Measurements from ENCODE around the gene CDH2.
A peak's percentile ranks its signal among the peaks of the same experiment; 100 is the strongest.

CDH2 gene

DNA sequence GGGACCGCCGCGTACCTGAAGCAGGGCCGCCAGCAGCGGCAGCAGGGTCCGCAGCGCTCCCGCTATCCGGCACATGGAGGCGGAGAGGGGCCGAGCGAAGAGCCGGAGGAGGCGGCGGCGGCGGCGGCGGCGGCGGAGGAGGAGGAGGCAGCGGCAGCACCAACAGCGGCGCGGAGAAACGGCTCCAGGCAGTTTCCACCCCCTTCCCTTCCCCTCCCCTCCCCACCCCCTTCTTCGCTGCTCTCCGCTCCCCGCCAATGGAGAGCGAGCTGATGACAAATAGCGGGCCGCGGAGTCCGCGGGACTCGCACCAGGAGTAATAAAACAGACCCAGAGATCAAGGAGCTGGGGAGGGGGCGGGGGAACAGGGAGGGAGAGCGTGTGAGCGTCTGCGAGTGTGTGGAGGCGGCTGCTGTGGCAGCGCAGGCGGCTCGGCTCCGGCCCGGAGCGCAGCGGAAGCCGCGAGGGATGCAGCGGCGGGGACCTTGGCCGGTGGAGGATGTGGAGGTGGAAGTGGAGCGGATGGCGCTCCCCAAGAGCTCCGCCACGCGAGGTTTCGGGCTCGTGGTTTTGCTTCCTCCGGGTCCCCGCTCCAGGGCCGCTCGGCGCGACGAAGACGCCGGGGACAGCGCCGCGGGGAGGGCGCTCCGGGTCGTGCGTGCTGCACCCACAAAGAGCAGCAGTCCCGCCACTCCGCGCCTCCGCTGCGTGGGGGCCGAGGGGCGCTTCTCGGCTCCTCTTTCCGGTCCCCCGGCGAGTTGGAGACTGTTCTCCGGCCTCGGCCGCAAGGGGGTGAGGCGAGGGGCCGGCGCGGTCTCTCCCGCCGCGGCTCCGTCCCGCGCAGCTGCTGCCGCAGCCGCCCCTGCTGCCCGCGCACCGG, at the start of gene CDH2:
CDH2 (minus strand) TSS at position 183 of the 880 bp plus-strand sequence; CDS start at position 75, 108 bp downstream.
- Mint-ChIP-seq H3K36me3 (ENCODE audit: low read depth) (peaks cover 3% of the 10 kb centered on the region), H3K9me3 (no peaks in the 10 kb centered on the region), H3K4me3 (peak within 1 kb of the TSS; percentile 70), H3K4me1 (peaks cover 17% of the 10 kb centered on the region), H3K27me3 (peaks cover 50% of the 10 kb centered on the region), H3K27ac (no peak within 1 kb of the TSS)
- DNase-seq, result no peak
- peak; percentile 57 for ATAC-seq

DNA sequence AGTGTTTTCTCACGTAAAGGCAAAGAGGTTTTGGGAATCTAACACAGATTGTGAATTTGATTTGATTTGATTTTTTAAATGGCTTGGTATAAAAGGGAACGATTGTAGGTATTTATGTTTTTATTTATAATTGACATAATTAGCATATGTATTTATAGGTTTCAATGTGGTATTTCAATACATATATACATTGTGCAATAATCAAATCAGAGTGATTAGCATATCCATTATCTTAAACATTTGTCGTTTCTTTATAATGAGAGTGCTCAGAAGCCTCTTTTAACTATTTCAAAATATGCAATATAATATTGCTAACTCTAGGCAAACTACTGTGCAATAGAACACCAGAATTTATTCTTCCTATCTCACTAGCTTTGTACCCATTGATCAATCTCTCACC, 35.1 kb upstream of the CDH2 start:
- Mint-ChIP-seq H3K27ac (no peak overlapping the region), H3K36me3 (ENCODE audit: low read depth) (no peaks in the 10 kb centered on the region), H3K4me1 (no peaks in the 10 kb centered on the region), H3K4me3 (no peak overlapping the region), H3K27me3 (no peaks in the 10 kb centered on the region), H3K9me3 (no peaks in the 10 kb centered on the region)
- ATAC-seq (no peak), DNase-seq (no peak)

DNA sequence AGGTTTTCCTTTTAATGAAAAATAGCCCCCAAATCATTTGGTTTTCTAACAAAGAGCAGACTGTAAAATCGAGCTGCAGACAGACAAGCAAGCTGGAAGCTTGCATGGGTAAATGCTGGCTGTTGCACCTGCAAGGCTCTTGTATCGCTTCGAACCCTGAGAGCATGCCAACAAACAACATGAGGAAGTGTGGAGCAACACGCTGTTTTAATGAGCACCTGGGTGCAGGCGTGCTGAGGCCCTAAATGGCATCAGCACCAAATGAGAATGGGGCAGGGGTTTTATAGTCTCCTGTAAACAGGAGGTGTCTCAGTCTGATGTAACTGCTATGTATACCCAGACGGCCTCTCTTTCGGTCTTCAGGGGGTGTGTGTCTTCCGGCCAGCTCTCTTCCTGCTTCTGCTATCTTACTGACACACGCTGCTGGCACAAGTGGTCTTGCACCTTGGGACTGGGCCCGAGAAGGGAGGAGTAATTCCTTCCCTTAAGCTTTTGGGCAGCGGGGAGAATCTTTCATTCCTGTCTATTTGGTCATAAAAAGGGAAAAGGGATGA, 31.9 kb upstream of the CDH2 start:
- no peak overlapping the region for H3K27ac Mint-ChIP-seq
- no peaks in the 10 kb centered on the region for H3K36me3 Mint-ChIP-seq (ENCODE audit: low read depth)
- no peaks in the 10 kb centered on the region for H3K4me1 Mint-ChIP-seq
- no peak for ATAC-seq
- no peak for DNase-seq
- no peaks in the 10 kb centered on the region for H3K27me3 Mint-ChIP-seq
- no peaks in the 10 kb centered on the region for H3K9me3 Mint-ChIP-seq
- H3K4me3 Mint-ChIP-seq, result no peak overlapping the region

DNA sequence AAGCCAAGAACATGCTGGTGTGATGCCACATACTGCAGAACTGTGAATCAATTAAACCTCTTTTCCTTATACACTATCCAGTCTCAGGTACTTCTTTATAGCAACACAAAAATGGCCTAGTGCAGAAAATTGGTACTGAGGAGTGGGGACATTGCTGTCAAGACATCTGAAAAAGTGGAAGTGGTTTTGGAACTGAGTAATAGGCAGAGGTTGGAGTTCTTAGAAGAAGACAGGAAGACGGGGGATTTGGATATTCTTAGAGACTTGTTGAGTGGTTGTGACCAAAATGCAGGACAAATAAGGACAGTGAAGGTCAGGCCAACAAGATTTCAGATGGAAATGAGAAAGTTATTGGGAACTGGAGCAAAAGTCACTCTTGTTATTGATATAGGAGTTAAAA, 31.3 kb upstream of the CDH2 start:
- no peak overlapping the region for H3K4me3 Mint-ChIP-seq
- H3K27me3 Mint-ChIP-seq, result no peaks in the 10 kb centered on the region
- DNase-seq (no peak), ATAC-seq (no peak)
- no peaks in the 10 kb centered on the region for H3K9me3 Mint-ChIP-seq
- H3K4me1 Mint-ChIP-seq, result no peaks in the 10 kb centered on the region
- H3K36me3 Mint-ChIP-seq (ENCODE audit: low read depth), result no peaks in the 10 kb centered on the region
- no peak overlapping the region for H3K27ac Mint-ChIP-seq

- no peak for DNase-seq
- Mint-ChIP-seq H3K4me1 (no peaks in the 10 kb centered on the region), H3K9me3 (peaks cover 3% of the 10 kb centered on the region), H3K4me3 (no peak overlapping the region), H3K27me3 (no peaks in the 10 kb centered on the region), H3K27ac (no peak overlapping the region), H3K36me3 (ENCODE audit: low read depth) (no peaks in the 10 kb centered on the region)
- ATAC-seq, result no peak
Measured at GRCh38 chr18:28204154-28204553, 27.2 kb upstream of the CDH2 start.

- Mint-ChIP-seq H3K27me3 (no peaks in the 10 kb centered on the region), H3K36me3 (ENCODE audit: low read depth) (no peaks in the 10 kb centered on the region), H3K27ac (no peak overlapping the region), H3K4me3 (no peak overlapping the region), H3K4me1 (no peaks in the 10 kb centered on the region), H3K9me3 (peaks cover 3% of the 10 kb centered on the region)
- no peak for ATAC-seq
- DNase-seq, result no peak
Measured at GRCh38 chr18:28201056-28201455, 24.1 kb upstream of the CDH2 start.

DNA sequence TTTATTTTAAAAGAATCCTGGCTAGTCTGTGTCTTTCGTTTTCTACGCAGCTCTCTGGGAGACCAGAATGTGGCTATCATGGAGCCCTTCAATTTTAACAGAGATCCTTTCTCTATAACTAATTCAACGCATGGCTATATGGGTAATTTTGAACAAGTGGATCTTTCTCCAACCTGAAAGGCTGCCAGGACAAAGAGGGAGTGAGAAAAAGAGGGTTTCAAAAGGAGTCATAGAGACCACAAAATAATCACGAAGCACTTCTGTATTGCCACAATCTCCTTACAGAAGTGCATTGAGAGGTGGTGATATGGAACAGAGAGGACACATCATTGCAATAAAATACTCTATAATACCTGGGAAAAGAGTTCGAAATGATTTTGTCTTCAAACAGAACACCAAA, 21.7 kb upstream of the CDH2 start:
- Mint-ChIP-seq H3K36me3 (ENCODE audit: low read depth) (no peaks in the 10 kb centered on the region), H3K9me3 (peaks cover 3% of the 10 kb centered on the region), H3K4me1 (no peaks in the 10 kb centered on the region), H3K27me3 (no peaks in the 10 kb centered on the region), H3K27ac (no peak overlapping the region), H3K4me3 (no peak overlapping the region)
- no peak for ATAC-seq
- no peak for DNase-seq

- H3K4me3 Mint-ChIP-seq, result no peak overlapping the region
- no peaks in the 10 kb centered on the region for H3K4me1 Mint-ChIP-seq
- H3K9me3 Mint-ChIP-seq, result no peaks in the 10 kb centered on the region
- H3K27ac Mint-ChIP-seq, result no peak overlapping the region
- H3K36me3 Mint-ChIP-seq (ENCODE audit: low read depth), result no peaks in the 10 kb centered on the region
- no peak for ATAC-seq
- no peak for DNase-seq
- no peaks in the 10 kb centered on the region for H3K27me3 Mint-ChIP-seq
Measured at GRCh38 chr18:28193177-28193778, 16.3 kb upstream of the CDH2 start.

DNA sequence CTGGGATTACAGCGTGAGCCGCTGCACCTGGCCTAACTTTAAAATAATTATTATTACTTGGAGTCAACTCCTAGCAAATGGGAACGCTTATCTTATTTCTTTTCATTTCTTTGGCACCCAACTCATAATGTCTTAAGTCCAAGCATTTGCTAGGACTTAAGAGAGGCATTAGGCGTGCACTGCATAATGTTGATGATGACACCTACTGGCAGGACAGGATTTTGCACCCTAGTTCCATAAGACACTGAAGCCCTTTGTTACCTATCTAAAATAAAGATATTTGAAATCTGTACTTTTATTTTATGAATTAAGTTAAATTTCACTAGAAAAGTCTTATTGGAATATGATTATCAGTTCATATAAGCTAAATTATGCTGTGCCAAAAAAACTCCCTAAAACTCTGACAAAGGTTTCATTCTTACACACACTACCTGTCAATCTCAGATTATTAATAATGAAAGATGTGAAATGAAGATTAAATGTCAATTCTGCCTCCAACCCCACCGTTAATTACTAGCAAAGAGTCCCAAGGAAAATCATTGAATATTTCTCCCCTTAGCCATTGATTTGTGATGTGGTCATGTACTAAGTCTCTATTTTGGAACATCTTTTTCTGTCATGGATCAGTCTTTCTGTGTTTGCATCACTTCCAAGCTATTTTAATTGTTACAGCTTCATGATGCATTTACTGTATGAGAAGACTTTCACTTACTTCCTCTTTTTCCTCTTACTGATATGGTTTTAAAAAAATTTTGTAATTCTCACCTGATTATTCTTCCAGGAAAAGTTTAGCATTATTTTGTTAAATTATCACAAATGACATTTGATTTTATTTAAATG, 12.7 kb upstream of the CDH2 start:
- ATAC-seq, result no peak
- Mint-ChIP-seq H3K27ac (no peak overlapping the region), H3K4me3 (no peak overlapping the region), H3K27me3 (no peaks in the 10 kb centered on the region), H3K9me3 (no peaks in the 10 kb centered on the region), H3K36me3 (ENCODE audit: low read depth) (no peaks in the 10 kb centered on the region), H3K4me1 (no peaks in the 10 kb centered on the region)
- DNase-seq, result peak; percentile 27

- Mint-ChIP-seq H3K27me3 (peaks cover 5% of the 10 kb centered on the region), H3K4me3 (no peak overlapping the region), H3K27ac (no peak overlapping the region), H3K9me3 (no peaks in the 10 kb centered on the region), H3K36me3 (ENCODE audit: low read depth) (no peaks in the 10 kb centered on the region), H3K4me1 (no peaks in the 10 kb centered on the region)
- ATAC-seq (no peak), DNase-seq (no peak)
Measured at GRCh38 chr18:28185121-28185520, 8.2 kb upstream of the CDH2 start.

GRCh38 chr18:28183418-28184078, 6.6 kb upstream of the CDH2 start:
- Mint-ChIP-seq H3K27me3 (peaks cover 18% of the 10 kb centered on the region), H3K4me1 (no peaks in the 10 kb centered on the region), H3K9me3 (no peaks in the 10 kb centered on the region), H3K27ac (no peak overlapping the region), H3K36me3 (ENCODE audit: low read depth) (no peaks in the 10 kb centered on the region), H3K4me3 (no peak overlapping the region)
- ATAC-seq (no peak), DNase-seq (no peak)

- no peak overlapping the region for H3K27ac Mint-ChIP-seq
- no peaks in the 10 kb centered on the region for H3K9me3 Mint-ChIP-seq
- H3K4me1 Mint-ChIP-seq, result peaks cover 3% of the 10 kb centered on the region
- ATAC-seq (no peak), DNase-seq (no peak)
- no peak overlapping the region for H3K4me3 Mint-ChIP-seq
- peaks cover 23% of the 10 kb centered on the region for H3K27me3 Mint-ChIP-seq
- no peaks in the 10 kb centered on the region for H3K36me3 Mint-ChIP-seq (ENCODE audit: low read depth)
Measured at GRCh38 chr18:28181616-28182015, 4.7 kb upstream of the CDH2 start.

DNA sequence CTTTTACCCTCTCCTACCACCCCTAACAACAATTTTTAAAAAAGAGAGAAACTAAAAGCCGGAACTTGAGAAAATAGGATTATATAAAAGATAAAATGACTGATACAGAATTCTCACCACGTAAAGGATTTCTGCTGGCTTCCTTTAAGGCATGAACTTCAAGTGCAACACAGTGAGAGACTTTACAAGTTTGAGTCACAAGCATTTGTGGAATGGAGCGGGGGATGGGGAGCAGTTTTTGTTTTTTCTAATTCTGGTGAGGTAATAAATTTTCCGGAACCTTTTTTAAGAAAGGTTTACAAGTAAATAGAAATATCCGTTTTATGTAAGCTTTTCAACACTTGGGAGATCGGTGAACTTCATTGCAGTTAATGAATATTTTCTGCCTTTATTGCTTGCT, 1.8 kb upstream of the CDH2 start:
- no peak for DNase-seq
- Mint-ChIP-seq H3K27me3 (peaks cover 48% of the 10 kb centered on the region), H3K36me3 (ENCODE audit: low read depth) (peaks cover 3% of the 10 kb centered on the region)

More for the DNA sequence above, 1.8 kb upstream of the CDH2 start:
- Mint-ChIP-seq H3K4me1 (peaks cover 17% of the 10 kb centered on the region), H3K27ac (no peak overlapping the region), H3K4me3 (peak overlapping the region; percentile 40), H3K9me3 (no peaks in the 10 kb centered on the region)
- no peak for ATAC-seq

Measured in activated naive CD8-positive, alpha-beta T cell treated with anti-CD3 and anti-CD28 coated beads, Interleukin-2, amount 50 U/mL, for 24 hours (primary cell).